Measurements from ENCODE around the gene TLE2. TPM values are rescaled to one million over a fixed set of nuclear protein-coding genes. Genes with fewer than 3 reads are reported as not detected.
A peak's percentile ranks its signal among the peaks of the same experiment; 100 is the strongest.

The TLE2 gene
- total RNA-seq, 1 experiment from 2014 or later = 7.7 TPM

- H3K9ac ChIP-seq (ENCODE audit: low read length) = peak overlapping the region; percentile 92
- intact Hi-C loops (cut with micrococcal nuclease) = no loop called here
- TF ChIP-seq CTCF (conservative IDR thresholded peaks at IDR 0.05; ENCODE audit: low read depth, low read length) (no peak), EZH2phosphoT487 (IDR thresholded peaks at IDR 0.05; ENCODE audit: borderline replicate concordance, low read length) (no peak), EZH2 (IDR thresholded peaks at IDR 0.05; ENCODE audit: low read length, unreplicated experiment) (no peak)
- H3K4me1 ChIP-seq (ENCODE audit: insufficient read depth, low read length) = peaks cover 13% of the 10 kb centered on the region
- no peaks in the 10 kb centered on the region for H3K36me3 ChIP-seq (ENCODE audit: low read depth, low read length)
- H3F3A ChIP-seq (ENCODE audit: low read length, unreplicated experiment) = no peaks in the 10 kb centered on the region
- DNase-seq (peak; percentile 97), ATAC-seq (peak; percentile 90)
- no TSS peak for BruUV-seq (replicated peaks)
- peak overlapping the region; percentile 85 for H3K4me3 ChIP-seq (ENCODE audit: low read length)
- no peaks in the 10 kb centered on the region for H4K20me1 ChIP-seq (ENCODE audit: low read length)
- peak overlapping the region; percentile 98 for H2AFZ ChIP-seq (ENCODE audit: low read length)
- POLR2A ChIA-PET (ENCODE audit: unreplicated experiment) = interaction anchor here (0.5 to 1.2 kb wide), 8 partner anchors 16 to 135 kb away, joined by 3 to 8 read pairs (median 5); partner anchors contain the start of gene ZNF57
- no peaks in the 10 kb centered on the region for H3K79me2 ChIP-seq (ENCODE audit: low read length)
- H3K9me2 ChIP-seq (replicated peaks; ENCODE audit: low read length) = no peaks in the 10 kb centered on the region
- CTCF ChIA-PET = interaction anchor here (0.6 to 0.8 kb wide), 2 partner anchors 20 to 83 kb away, joined by 3 read pairs; no protein-coding TSS in a partner anchor
- no peaks in the 10 kb centered on the region for H3K27me3 ChIP-seq (ENCODE audit: low read length)
- peak overlapping the region; percentile 100 for H3K4me2 ChIP-seq (ENCODE audit: low read length)
- H3K27ac ChIP-seq (ENCODE audit: low read length) = peak overlapping the region; percentile 62
- no peaks in the 10 kb centered on the region for H3K9me3 ChIP-seq (ENCODE audit: low read length)
These were observed 6.5 kb upstream of the TLE2 start for GRCh38 chr19:3035542-3036118.

DNA sequence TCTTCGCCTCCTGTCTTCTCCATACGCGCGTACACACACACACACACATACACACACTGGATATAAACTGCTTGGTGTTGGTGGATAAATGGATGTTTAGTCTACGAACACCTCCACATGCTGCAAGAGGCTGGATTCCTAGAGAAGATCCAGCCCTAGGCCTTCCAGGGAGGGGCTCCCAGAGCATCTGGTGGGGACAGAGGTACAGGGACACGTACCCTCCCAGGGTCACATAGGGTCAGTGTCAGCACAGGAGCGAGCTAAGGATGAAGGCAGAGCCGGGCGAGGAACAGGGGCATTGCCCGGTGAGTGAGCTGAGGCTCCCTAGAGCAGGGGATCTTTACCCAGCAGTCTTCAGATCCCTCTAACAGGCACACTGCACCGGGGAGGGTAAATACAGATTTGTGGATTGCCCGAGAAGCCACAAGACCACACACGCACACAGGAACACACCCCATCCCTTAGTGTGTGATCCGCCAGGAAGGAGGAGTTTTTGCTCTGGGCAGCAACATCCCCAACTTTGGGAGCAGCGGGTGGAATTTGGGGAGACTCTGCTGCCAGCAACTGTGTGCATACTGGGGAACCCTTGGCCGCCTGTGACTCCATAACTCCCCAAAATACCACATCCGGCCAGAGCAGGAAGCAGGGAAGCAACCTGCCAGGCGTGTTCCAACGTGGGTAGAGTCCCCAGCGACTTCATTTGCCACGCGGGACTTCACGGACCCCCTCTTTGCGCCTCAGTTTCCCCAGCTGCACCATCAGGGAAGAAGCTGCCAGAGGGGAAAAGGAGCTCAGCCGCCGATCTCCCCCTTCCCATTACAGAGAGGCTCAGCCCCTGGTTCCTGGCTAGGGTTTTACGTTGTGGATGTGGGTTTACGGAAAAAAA is 5.8 kb upstream of the TLE2 start:
- ChIA-PET CTCF (interaction anchor here (0.8 kb wide), 1 partner anchor 21 kb away, joined by 3 read pairs; no protein-coding TSS in a partner anchor), POLR2A (ENCODE audit: unreplicated experiment) (interaction anchor here (1.0 to 1.2 kb wide), 2 partner anchors 28 to 84 kb away, joined by 5 to 8 read pairs; no protein-coding TSS in a partner anchor)
- ATAC-seq (no peak), DNase-seq (no peak)
- Histone ChIP-seq H3K9me3 (ENCODE audit: low read length) (no peaks in the 10 kb centered on the region), H3K4me2 (ENCODE audit: low read length) (peak overlapping the region; percentile 100), H3K4me3 (ENCODE audit: low read length) (peak overlapping the region; percentile 85), H3K9ac (ENCODE audit: low read length) (peak overlapping the region; percentile 92), H4K20me1 (ENCODE audit: low read length) (no peaks in the 10 kb centered on the region), H3K27me3 (ENCODE audit: low read length) (no peaks in the 10 kb centered on the region), H3K27ac (ENCODE audit: low read length) (peak overlapping the region; percentile 55), H3K4me1 (ENCODE audit: insufficient read depth, low read length) (peaks cover 13% of the 10 kb centered on the region), H3K36me3 (ENCODE audit: low read depth, low read length) (no peaks in the 10 kb centered on the region), H3K9me2 (replicated peaks; ENCODE audit: low read length) (no peaks in the 10 kb centered on the region), H3K79me2 (ENCODE audit: low read length) (no peaks in the 10 kb centered on the region), H2AFZ (ENCODE audit: low read length) (peak overlapping the region; percentile 98), H3F3A (ENCODE audit: low read length, unreplicated experiment) (no peaks in the 10 kb centered on the region)
- intact Hi-C loops (cut with micrococcal nuclease) = no loop called here
- TF ChIP-seq EZH2 (IDR thresholded peaks at IDR 0.05; ENCODE audit: low read length, unreplicated experiment) = no peak
- BruUV-seq (replicated peaks) = TSS peak; percentile 99

- intact Hi-C loops (cut with micrococcal nuclease) = no loop called here
- no TSS peak for BruUV-seq (replicated peaks)
- Histone ChIP-seq H3K9me2 (replicated peaks; ENCODE audit: low read length) (no peaks in the 10 kb centered on the region), H3F3A (ENCODE audit: low read length, unreplicated experiment) (no peaks in the 10 kb centered on the region), H3K4me1 (ENCODE audit: insufficient read depth, low read length) (peaks cover 13% of the 10 kb centered on the region), H3K27me3 (ENCODE audit: low read length) (no peaks in the 10 kb centered on the region), H4K20me1 (ENCODE audit: low read length) (no peaks in the 10 kb centered on the region), H3K9ac (ENCODE audit: low read length) (no peak overlapping the region), H3K4me2 (ENCODE audit: low read length) (peak overlapping the region; percentile 100; the same call in 1 of the 2 replicates), H3K36me3 (ENCODE audit: low read depth, low read length) (no peaks in the 10 kb centered on the region), H3K27ac (ENCODE audit: low read length) (no peak overlapping the region), H3K79me2 (ENCODE audit: low read length) (no peaks in the 10 kb centered on the region), H3K4me3 (ENCODE audit: low read length) (no peak overlapping the region), H2AFZ (ENCODE audit: low read length) (no peak overlapping the region), H3K9me3 (ENCODE audit: low read length) (no peaks in the 10 kb centered on the region)
- ChIA-PET CTCF (no interaction called here), POLR2A (ENCODE audit: unreplicated experiment) (no interaction called here)
- ATAC-seq (no peak), DNase-seq (no peak)
- no peak for TF ChIP-seq EZH2 (IDR thresholded peaks at IDR 0.05; ENCODE audit: low read length, unreplicated experiment)
- TF ChIP-seq EZH2phosphoT487 (IDR thresholded peaks at IDR 0.05; ENCODE audit: borderline replicate concordance, low read length) = no peak
- TF ChIP-seq CTCF (conservative IDR thresholded peaks at IDR 0.05; ENCODE audit: low read depth, low read length) = no peak
These were observed 5.3 kb upstream of the TLE2 start for GRCh38 chr19:3034406-3034655.
